Measurements from ENCODE around the gene ANTKMT. TPM values are rescaled to one million over a fixed set of nuclear protein-coding genes. Genes with fewer than 3 reads are reported as not detected.

The ANTKMT gene
- total and polyA plus RNA-seq, 2 of the 8 experiments (the other 6 are each of a cell fraction or from before 2014, with no cell fraction given): 26.5 to 26.6 TPM

DNA sequence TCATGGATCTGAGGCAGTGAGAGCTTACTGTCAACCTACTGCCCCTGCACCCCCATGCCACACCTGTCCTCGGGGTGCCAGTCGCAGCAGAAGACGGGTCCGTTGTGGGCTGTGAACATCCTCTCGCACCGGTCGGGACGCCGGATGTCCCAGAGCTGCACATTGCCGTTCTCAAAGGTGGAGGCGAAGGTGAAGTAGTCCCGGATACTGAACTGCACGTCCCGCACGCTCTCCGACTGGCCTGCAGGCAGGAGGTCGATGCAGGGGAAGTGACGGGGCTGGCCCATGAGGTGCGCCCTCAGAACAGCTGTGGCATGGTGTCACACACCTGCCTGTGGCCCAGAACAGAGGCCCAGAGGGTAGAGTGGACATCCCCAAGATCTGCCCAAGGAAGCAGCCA is 33.4 kb upstream of the ANTKMT start (continued):
- TF ChIP-seq CBX8 (IDR thresholded peaks at IDR 0.05; ENCODE audit: borderline replicate concordance, low read depth, low read length) (no peak), JUN (IDR thresholded peaks at IDR 0.05; ENCODE audit: low read depth, low read length) (no peak), RXRA (IDR thresholded peaks at IDR 0.05; ENCODE audit: insufficient read depth, low read depth, low read length) (no peak), KDM4A (IDR thresholded peaks at IDR 0.05; ENCODE audit: low read depth, low read length, severe bottlenecking) (no peak), BRCA1 (IDR thresholded peaks at IDR 0.05; ENCODE audit: low read depth, low read length) (no peak)
